NB4 (cell line): ENCODE measurements around the gene FSIP1.

Source experiments
- POLR2A ChIP-seq: IDR thresholded peaks from 2 replicates; pipeline ENCODE4 v1.6.1; 2011; ENCODE audit warnings: mild to moderate bottlenecking; ENCODE audit not compliant: insufficient read length; ENCODE audit errors: extremely low read depth
- TF ChIP-seq, protein P1 (sequence below): IDR thresholded peaks from one replicate; pipeline ENCODE4 v1.5.1; 2012; ENCODE audit warnings: low read depth, low read length

DNA sequence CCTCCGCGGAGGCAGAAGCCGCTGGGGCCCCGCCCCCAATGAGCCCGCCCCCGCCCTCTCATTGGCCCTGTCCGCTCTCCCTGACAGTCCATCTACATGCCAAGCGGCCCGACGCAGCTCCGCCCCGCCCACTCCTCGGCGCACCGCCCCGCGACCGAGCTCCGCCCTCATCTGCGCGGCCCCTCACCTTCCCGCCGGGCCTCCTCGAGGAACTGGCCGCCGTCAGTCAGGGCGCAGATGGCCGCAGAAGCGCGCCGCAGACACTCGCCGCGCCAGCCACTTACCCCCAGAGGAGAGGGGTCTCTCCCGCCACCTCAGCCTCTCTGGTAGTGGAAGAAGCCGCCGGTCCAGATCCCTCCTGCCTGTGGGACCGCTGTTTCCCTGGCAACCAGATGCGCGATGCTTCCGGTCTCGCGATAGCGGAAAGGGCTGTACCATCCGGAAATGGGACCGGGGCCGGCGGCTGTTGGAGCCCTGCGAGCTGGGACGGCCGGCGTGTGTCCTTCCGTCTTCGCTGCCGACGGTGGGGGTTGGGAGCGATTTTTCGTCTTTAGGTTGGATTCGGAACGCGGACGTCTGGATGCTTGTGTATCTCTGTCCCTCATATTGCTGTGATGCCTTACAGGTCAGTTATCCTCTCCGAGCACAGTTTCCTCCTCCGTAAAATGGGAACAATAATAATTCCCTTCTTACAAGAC, at the start of gene FSIP1:
- TF ChIP-seq, protein P1, sequence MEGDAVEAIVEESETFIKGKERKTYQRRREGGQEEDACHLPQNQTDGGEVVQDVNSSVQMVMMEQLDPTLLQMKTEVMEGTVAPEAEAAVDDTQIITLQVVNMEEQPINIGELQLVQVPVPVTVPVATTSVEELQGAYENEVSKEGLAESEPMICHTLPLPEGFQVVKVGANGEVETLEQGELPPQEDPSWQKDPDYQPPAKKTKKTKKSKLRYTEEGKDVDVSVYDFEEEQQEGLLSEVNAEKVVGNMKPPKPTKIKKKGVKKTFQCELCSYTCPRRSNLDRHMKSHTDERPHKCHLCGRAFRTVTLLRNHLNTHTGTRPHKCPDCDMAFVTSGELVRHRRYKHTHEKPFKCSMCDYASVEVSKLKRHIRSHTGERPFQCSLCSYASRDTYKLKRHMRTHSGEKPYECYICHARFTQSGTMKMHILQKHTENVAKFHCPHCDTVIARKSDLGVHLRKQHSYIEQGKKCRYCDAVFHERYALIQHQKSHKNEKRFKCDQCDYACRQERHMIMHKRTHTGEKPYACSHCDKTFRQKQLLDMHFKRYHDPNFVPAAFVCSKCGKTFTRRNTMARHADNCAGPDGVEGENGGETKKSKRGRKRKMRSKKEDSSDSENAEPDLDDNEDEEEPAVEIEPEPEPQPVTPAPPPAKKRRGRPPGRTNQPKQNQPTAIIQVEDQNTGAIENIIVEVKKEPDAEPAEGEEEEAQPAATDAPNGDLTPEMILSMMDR, result no peak
- TF ChIP-seq POLR2A, result peak; percentile 73
